CD4-positive, alpha-beta T cell treated with Interleukin-6 at 100 ng/mL for 8 hours (primary cell): ENCODE data around the gene RALGPS1.

Experiments
- DNase-seq: peaks from one replicate; pipeline ENCODE4 v3.0.0-alpha.2; 2020; ENCODE audit warnings: mixed read lengths, low spot score

Gene RALGPS1

DNA sequence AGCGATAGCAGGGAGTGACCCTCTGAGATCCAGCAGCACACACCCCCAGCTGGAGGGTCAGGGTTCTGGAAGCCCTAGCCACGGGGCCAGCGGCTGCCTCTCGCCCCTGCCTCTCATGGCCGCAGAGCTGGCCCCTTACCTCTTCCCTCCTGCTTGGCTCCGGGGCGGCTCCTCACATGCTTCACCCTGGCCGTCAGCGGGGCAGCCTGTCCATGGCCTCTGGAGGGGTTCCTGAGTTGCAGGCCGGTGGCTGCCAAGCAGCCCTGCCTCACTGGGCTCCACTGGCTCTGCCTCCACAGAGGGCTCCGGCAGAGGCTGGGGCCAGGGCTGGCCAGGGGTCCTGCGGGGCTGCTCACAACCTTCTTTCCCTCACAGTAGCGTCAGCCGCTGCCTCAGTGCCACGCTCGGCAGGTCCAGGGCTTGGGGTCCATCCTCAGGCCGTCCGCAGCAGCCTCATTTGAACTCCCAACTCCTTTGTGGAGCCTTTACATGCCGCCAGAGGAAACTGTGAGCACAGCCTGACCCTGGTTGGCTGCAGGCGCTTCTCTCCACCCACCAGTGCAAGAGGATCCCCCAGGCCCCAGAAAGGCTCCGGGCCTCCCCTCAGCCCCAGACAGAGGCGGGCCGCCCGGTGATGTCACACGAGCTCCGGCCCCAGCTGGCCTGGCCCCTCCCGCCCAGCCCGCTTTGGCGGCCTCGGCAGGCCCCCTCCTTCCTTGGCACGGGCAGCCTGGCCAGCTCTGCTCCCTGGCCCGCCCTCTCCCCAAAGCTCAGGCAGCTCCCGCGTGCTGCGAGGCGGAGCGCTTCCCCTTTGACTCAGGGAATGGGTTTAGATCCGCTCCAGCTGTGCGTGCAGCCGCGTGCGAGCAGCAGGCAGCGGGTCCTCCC, 207.8 kb downstream of the RALGPS1 start, which contains the start of gene ANGPTL2:
Gene ANGPTL2, minus strand, starts transcription at position 460 of the 888 bp plus-strand sequence. CDS start 13,904 bp downstream, outside the sequence.
- no peak for DNase-seq

DNA sequence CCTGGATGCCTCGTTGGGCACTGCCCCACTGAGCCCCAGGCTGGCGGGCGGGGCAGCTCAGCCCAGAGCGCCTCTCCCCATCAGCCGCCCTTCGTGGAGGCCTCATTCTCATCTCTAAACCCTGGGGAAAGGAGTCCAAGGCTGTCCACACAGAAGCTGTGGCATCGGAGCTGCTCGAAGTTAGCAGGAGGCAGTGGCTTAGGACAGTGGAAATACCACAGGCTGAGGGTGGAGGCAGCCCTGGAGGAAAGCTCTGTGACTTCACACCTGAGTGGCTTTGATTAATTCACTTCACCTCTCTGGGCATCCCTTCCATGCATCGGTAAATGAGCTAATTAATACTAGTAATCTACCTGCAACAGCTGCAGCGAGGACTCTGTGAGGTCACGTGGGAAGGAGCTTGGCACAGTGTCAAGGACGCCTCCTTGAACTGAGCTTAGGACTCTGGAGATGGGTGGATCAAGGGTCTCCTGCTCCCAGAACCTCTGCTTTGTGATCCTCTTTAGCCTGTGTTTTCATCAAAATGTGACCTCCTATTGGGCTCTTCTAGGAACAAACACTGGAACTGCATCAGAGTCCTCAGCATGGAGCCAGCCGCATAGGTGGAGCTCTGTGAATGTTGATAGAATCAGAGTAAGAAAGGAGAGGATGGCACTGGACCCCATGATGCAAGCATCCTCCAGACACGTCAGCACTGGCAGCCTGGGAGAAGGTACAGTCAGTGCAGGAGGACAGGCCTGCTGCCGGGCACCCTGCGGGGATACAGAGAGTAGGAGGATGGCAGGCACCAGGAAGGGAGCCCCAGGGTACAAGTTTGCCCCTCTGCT, 208.7 kb downstream of the RALGPS1 start:
- DNase-seq: no peak

- DNase-seq: no peak
These were observed 209.5 kb downstream of the RALGPS1 start for GRCh38 chr9:127124111-127124531.

- DNase-seq: no peak
These were observed 210.2 kb downstream of the RALGPS1 start for GRCh38 chr9:127124792-127125191.

GRCh38 chr9:127126971-127127370, 212.4 kb downstream of the RALGPS1 start:
- DNase-seq: no peak

DNA sequence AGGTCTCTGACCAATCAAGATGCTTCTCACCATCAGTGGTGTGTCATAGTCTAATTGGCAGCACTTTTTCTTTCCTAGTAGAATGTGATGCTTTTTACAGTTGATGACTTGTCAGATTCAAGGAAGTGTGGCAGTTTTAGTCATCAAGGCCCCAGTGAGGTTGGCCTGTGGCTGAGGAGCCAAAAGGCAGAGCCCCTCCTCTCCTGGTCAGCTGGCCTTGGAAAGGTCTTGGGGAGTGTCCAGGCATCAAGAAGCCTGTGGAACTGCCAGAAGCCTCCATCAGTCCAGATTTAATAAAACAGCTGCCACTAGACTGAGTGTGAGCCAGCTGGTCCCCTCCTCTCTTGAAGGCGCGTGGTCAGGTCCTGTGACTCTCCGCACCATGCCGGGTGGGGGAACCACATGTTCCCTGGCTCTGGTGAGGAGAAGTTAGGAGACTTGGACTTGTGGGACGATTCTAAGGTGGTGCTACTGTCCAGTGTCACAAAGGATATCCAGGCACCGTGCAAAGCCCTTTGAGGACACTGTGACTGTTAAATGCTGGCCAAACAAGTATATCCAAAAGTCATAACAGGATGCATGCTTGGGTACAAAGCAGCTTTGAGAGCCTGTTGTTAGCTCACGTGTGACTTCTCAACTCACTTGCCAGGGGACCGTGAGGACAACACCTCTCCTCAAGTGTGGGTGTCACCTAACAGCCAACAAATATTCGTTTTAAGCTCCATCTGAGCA, 213.9 kb downstream of the RALGPS1 start:
- DNase-seq: no peak

DNA sequence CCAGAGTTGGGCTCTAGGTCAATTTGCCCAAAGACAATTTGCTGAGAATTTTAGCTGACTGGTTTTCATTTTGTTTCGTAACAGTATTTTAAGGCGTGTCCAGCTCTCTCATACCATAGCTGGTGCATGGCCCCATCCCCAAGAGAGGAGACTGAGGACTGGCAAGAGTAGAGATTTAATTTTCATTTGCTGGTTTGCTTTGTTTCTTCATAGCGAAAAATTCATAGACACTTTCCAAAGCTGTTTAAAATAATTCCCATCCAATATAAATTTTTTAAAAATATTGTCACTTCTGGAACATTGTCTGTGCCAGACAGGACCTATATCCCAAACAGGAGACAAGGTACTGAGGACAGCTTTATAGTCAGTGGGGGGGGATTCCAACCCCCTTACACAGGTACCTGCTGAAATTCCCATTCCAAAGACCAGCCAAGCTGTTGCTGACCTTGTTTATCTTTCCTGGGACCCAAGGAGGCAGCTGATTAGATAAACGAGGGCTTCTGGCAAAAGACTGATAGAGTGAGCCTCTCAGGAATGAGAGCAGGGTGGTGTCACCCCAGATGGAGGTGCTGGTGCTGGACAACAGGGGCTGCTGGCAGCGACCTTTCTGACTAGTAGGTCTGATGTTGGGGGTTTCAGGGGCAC, 214.6 kb downstream of the RALGPS1 start:
- DNase-seq: no peak

DNA sequence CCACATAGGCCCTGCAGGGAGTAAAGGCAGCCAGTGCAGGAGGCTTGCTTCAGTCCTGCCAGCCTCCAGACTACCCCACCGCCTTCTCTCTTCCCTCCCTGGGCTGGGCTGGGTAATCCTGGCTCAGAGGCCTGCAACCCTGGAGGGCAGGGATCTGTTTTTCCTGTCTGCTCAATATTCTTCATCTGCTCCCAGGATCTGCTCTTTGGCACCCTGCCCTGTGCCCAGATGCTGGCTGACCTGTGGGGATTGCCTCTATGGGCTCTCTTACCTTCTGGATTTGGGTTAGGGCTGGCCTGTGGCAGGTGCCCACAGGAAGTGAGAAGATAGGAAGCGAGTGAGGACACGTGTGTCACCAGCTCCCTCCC, 215.1 kb downstream of the RALGPS1 start:
- no peak for DNase-seq

DNA sequence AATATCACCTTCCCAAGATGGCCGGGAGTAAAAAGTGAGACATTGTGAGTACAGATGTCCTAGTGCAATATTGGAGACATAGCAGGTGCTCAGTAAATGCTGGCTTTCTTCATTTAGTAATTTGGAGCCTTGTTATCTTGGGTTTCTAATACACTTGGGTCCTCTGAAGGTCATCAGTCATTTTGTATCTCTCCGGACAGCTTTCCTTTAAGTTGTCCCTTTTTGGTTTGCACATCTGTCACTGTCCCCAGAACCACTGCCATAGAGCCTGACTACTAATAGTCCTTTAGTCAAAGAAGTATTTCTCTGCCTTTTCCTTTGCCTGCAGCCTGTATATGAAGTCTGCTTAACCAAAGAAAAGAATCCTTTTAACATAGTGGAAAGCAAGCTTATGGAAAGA, 215.7 kb downstream of the RALGPS1 start:
- DNase-seq: no peak

DNA sequence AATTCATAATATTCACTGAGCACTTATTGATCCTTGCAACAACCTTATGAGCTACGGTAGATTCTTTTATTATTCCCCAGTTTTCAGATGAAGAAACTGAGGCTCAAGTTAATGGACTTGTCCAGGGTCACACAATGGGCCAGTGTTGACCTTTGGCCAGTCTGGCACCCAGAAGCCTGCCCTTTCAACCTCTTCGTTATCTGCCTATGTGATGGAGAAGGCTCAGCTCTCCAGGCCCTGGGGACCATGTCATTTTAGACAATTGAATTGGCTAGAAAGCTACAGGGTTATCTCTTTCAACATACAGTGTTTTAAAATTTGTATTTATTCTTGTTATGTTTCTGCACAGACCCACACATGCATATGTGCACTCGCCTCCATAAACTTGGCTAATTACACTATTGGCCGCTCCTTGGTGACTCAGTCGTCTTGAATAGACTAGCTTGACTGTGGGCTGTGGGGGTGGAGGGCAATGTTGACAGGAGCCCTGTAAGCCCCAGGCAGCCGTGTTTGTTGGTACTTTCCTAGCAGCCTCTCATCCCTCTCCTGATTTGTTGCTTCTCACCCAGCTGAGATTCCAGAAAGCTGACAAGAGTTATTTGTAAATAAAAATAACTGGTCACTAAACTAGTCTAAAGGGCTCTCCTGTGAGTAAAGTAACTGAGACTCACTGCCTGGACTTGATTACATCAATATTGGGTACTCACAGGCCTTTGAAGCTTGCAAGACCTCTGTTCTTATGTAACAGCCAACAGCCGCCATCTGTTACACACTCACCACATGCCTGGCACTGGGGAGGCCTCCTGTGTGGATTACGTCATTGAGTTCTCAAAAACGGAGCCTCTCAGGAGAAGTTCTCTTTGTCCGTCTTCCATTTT, 216.3 kb downstream of the RALGPS1 start:
- DNase-seq: no peak

- no peak for DNase-seq
These were observed 217.3 kb downstream of the RALGPS1 start for GRCh38 chr9:127131871-127132270.

DNA sequence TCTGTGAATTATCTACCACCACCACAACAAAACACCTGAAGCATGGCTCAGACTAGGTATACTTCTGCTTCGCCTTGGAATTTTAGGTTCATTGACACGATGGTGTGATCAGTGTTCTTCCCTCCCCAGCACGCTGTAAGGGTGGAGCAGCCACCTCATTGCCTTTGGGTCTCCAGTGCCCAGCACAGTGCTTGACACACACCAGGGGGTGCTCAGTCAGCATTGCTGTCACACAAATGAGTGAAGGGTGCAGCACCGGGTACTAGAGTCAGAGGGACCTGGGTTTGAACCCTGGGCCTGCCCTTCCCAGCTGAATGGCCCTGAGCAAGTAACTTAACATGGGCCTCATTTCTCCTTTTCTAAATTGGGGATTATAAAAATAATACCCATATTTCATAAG, 217.8 kb downstream of the RALGPS1 start:
- no peak for DNase-seq

DNA sequence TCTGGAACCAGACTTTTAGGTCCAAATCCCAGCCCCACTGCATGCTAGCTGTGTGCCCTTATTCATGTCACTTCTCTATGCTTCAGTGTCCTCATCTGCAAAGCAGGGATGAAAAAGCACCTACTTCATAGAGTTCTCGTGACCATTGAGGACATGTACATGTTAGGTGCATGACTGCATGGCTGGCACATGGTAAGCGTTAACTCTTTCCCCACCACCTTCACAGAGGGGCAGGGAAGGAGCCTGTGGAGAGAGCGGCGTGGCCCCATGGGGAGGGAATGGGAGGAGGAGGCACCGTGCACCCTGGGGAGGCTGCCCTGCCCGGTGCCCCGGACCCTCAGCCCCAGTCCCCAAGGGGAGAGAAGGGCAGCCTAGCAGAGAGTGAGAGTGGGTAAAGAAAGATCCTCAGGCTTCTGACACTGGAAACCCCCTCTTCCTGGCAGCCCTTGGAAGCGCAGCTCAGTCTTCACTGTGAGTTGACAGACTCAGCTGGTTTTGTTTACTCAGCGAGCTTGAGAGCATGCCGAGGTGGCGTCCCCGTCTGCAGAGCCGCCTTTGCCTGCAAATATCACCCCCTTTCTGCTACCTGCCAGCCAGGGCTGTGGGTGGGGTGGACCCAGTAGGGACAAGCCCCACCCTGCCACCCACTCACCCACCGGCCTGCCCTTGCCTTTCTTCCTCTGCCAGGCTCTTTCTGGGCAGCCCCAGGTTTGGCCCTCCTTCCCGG, 218.5 kb downstream of the RALGPS1 start:
- DNase-seq: no peak

DNA sequence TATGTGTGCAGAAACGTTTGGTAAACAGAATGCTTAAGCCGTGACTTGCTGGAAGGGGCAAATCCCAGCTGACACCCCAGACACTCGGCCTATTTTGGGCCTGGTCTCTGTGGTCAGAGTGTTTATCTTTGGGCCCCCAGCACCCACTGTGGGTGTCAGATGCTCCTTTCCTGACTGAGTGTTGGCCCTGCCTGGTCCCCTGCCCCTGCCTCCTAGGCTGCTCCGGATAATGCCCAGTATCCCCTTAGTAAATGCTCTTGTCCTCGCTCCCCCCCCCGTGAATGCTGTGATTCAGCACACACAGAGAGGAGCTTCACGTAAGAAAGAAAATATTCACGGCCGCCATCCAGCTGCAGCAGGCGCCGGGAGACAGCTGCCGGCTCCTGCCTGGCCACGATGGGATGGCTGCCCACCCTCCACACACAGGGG, 219.2 kb downstream of the RALGPS1 start:
- no peak for DNase-seq

- no peak for DNase-seq
These were observed 220.6 kb downstream of the RALGPS1 start for GRCh38 chr9:127135056-127135745.

DNA sequence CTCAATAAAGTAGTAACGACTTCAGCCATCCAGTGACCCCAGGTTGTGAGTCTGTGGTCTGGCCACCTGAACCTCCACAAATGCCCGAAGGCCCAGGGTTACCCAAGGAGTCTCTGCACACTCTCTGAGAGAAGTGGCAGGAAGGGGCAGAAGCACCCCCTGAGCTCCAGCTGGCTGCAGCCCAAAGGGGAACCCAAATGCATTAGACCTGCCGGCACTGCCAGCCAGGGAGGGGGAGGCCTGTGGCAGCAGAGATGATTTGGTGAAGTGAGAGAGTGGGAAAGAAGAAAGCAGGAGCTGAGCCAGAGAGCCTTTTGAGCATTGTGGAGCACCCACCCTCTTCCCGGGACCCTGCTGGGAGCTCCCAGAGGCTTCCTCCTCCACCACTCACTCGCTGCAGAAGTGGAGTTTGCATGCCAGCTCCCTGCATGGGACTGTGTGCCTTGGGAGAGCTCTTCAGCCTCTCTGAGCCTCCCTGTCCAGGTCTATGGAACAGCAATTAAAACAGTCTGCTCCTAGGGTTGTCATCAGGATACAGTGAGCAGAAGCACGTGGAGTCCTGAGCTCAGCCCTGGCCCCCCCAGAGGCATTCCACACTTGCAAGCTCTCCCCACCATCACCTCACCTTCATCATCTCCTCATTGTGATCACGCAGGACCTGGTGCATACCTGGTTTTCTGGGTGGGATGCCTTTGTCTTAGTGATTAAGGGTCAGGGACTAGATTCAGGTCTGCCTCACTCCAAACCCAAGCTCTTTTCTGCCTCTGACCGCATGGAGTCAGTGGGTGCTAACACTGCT, 221.7 kb downstream of the RALGPS1 start:
- no peak for DNase-seq

DNA sequence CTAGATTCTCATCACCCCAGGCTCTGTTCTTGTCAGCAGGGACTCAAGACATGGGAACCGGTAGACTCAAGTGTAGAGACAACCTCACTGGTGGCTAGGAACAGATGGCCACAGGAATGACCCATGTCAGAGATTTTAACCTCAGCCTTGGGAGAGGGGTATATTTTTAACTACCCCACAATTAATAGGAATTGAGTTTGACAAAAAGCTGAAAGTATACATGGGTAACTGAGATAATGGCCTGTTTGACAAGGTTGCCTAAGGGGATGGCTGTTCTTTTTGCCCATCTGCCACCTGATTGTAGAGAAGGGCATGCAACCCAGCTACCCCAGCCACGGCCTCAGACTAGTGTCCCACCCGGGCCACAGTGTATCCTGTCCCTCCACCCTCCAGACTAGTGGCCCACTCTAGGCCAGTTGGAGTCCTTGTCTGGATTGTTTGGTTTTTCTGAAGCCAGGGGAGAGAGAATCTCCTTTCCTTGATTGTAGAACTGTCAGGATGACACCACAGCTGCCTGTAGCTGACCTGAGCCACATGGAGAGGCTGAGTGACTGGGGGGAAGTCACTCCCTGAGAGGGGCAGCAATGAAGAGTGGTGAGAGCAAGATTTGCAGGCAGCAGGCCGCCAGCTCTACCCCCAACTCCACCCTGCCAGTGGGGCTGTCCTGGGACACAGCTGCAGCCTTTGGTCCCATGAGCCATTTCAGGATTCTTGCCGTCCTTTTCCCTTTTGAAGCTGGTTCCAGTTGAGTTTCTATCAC, 222.5 kb downstream of the RALGPS1 start:
- no peak for DNase-seq
